ENCODE measurements around the gene ZPR1.
"Not testable (repeated sequence)": the region's sequence is repeated elsewhere in the genome, so short reads cannot be mapped to it uniquely, and the experiment has no call there.

Gene ZPR1

GRCh38 chr11:116787786-116788486 lies at the start of gene ZPR1:
TSS of gene ZPR1 (minus strand) at chr11:116788023. CDS start at chr11:116787990, 33 bp downstream.
- Mint-ChIP-seq H3K27ac (ENCODE audit: low read depth) (peak within 1 kb of the TSS; percentile 93), H3K4me1 (peaks cover 42% of the 10 kb centered on the region), H3K27me3 (no peaks in the 10 kb centered on the region), H3K9me3 (no peaks in the 10 kb centered on the region), H3K4me3 (peak within 1 kb of the TSS; percentile 78), H3K36me3 (ENCODE audit: insufficient read depth) (peaks cover 30% of the 10 kb centered on the region)
- ATAC-seq (replicated peaks; ENCODE audit: extremely low read depth, poor library complexity, severe bottlenecking) (peak; percentile 92), DNase-seq (ENCODE audit: low spot score in 2 of 2) (peak; percentile 79 to 82)

GRCh38 chr11:116836632-116836991 lies 48.8 kb upstream of the ZPR1 start:
- H3K9me3 Mint-ChIP-seq = no peaks in the 10 kb centered on the region
- no peak overlapping the region for H3K27ac Mint-ChIP-seq (ENCODE audit: low read depth)
- DNase-seq (ENCODE audit: low spot score in 2 of 2) = no peak
- peak overlapping the region; percentile 79 for H3K4me3 Mint-ChIP-seq
- H3K36me3 Mint-ChIP-seq (ENCODE audit: insufficient read depth) = peaks cover 4% of the 10 kb centered on the region
- no peaks in the 10 kb centered on the region for H3K27me3 Mint-ChIP-seq
- H3K4me1 Mint-ChIP-seq = peaks cover 17% of the 10 kb centered on the region
- no peak for ATAC-seq (replicated peaks; ENCODE audit: extremely low read depth, poor library complexity, severe bottlenecking)

- Mint-ChIP-seq H3K4me1 (peaks cover 17% of the 10 kb centered on the region), H3K36me3 (ENCODE audit: insufficient read depth) (peaks cover 4% of the 10 kb centered on the region), H3K27ac (ENCODE audit: low read depth) (peak overlapping the region; percentile 49), H3K9me3 (no peaks in the 10 kb centered on the region), H3K27me3 (no peaks in the 10 kb centered on the region), H3K4me3 (peak overlapping the region; percentile 79)
- DNase-seq (ENCODE audit: low spot score in 2 of 2) (peak; percentile 58 to 72), ATAC-seq (replicated peaks; ENCODE audit: extremely low read depth, poor library complexity, severe bottlenecking) (peak; percentile 93)
Observed at GRCh38 chr11:116835791-116836631, 48.2 kb upstream of the ZPR1 start.

GRCh38 chr11:116835042-116835772 lies 47.4 kb upstream of the ZPR1 start:
- Mint-ChIP-seq H3K4me3 (peak overlapping the region; percentile 79), H3K9me3 (no peaks in the 10 kb centered on the region), H3K36me3 (ENCODE audit: insufficient read depth) (peaks cover 3% of the 10 kb centered on the region), H3K27ac (ENCODE audit: low read depth) (peak overlapping the region; percentile 78), H3K4me1 (peaks cover 17% of the 10 kb centered on the region), H3K27me3 (no peaks in the 10 kb centered on the region)
- DNase-seq (ENCODE audit: low spot score in 2 of 2) (no peak), ATAC-seq (replicated peaks; ENCODE audit: extremely low read depth, poor library complexity, severe bottlenecking) (peak; percentile 2)

- not testable (repeated sequence) for H3K36me3 Mint-ChIP-seq (ENCODE audit: insufficient read depth); H3K9me3 Mint-ChIP-seq; DNase-seq (ENCODE audit: low spot score in 2 of 2); ATAC-seq (replicated peaks; ENCODE audit: extremely low read depth, poor library complexity, severe bottlenecking); H3K27me3 Mint-ChIP-seq
- Mint-ChIP-seq H3K4me3 (peak overlapping the region; percentile 79), H3K27ac (ENCODE audit: low read depth) (peak overlapping the region; percentile 78), H3K4me1 (peaks cover 17% of the 10 kb centered on the region)
Observed at GRCh38 chr11:116834535-116835041, 46.8 kb upstream of the ZPR1 start.

- H3K27ac Mint-ChIP-seq (ENCODE audit: low read depth) = no peak overlapping the region
- H3K4me1 Mint-ChIP-seq = peaks cover 17% of the 10 kb centered on the region
- no peaks in the 10 kb centered on the region for H3K9me3 Mint-ChIP-seq
- H3K36me3 Mint-ChIP-seq (ENCODE audit: insufficient read depth) = peaks cover 3% of the 10 kb centered on the region
- peak overlapping the region; percentile 43 for H3K4me3 Mint-ChIP-seq
- no peak for ATAC-seq (replicated peaks; ENCODE audit: extremely low read depth, poor library complexity, severe bottlenecking)
- no peak for DNase-seq (ENCODE audit: low spot score in 2 of 2)
- no peaks in the 10 kb centered on the region for H3K27me3 Mint-ChIP-seq
Observed at GRCh38 chr11:116833816-116834534, 46.2 kb upstream of the ZPR1 start.

GRCh38 chr11:116833491-116833815 lies 45.6 kb upstream of the ZPR1 start:
- ATAC-seq (replicated peaks; ENCODE audit: extremely low read depth, poor library complexity, severe bottlenecking) (no peak), DNase-seq (ENCODE audit: low spot score in 2 of 2) (no peak)
- Mint-ChIP-seq H3K4me3 (no peak overlapping the region), H3K4me1 (peaks cover 17% of the 10 kb centered on the region), H3K27ac (ENCODE audit: low read depth) (no peak overlapping the region), H3K36me3 (ENCODE audit: insufficient read depth) (peaks cover 3% of the 10 kb centered on the region), H3K9me3 (no peaks in the 10 kb centered on the region), H3K27me3 (no peaks in the 10 kb centered on the region)

GRCh38 chr11:116832350-116833290 lies 44.8 kb upstream of the ZPR1 start:
- peaks cover 3% of the 10 kb centered on the region for H3K36me3 Mint-ChIP-seq (ENCODE audit: insufficient read depth)
- no peak for ATAC-seq (replicated peaks; ENCODE audit: extremely low read depth, poor library complexity, severe bottlenecking)
- DNase-seq (ENCODE audit: low spot score in 2 of 2) = no peak
- peaks cover 17% of the 10 kb centered on the region for H3K4me1 Mint-ChIP-seq
- no peaks in the 10 kb centered on the region for H3K27me3 Mint-ChIP-seq
- H3K4me3 Mint-ChIP-seq = no peak overlapping the region
- H3K9me3 Mint-ChIP-seq = no peaks in the 10 kb centered on the region
- no peak overlapping the region for H3K27ac Mint-ChIP-seq (ENCODE audit: low read depth)

- no peak overlapping the region for H3K27ac Mint-ChIP-seq (ENCODE audit: low read depth)
- ATAC-seq (replicated peaks; ENCODE audit: extremely low read depth, poor library complexity, severe bottlenecking) (no peak), DNase-seq (ENCODE audit: low spot score in 2 of 2) (no peak)
- H3K27me3 Mint-ChIP-seq = no peaks in the 10 kb centered on the region
- no peak overlapping the region for H3K4me3 Mint-ChIP-seq
- peaks cover 3% of the 10 kb centered on the region for H3K36me3 Mint-ChIP-seq (ENCODE audit: insufficient read depth)
- H3K4me1 Mint-ChIP-seq = peaks cover 17% of the 10 kb centered on the region
- H3K9me3 Mint-ChIP-seq = no peaks in the 10 kb centered on the region
Observed at GRCh38 chr11:116831790-116832349, 44.0 kb upstream of the ZPR1 start.

- ATAC-seq (replicated peaks; ENCODE audit: extremely low read depth, poor library complexity, severe bottlenecking) = no peak
- no peak overlapping the region for H3K4me3 Mint-ChIP-seq
- no peaks in the 10 kb centered on the region for H3K27me3 Mint-ChIP-seq
- no peak for DNase-seq (ENCODE audit: low spot score in 2 of 2)
- no peak overlapping the region for H3K27ac Mint-ChIP-seq (ENCODE audit: low read depth)
- H3K36me3 Mint-ChIP-seq (ENCODE audit: insufficient read depth) = no peaks in the 10 kb centered on the region
- H3K9me3 Mint-ChIP-seq = no peaks in the 10 kb centered on the region
- peaks cover 8% of the 10 kb centered on the region for H3K4me1 Mint-ChIP-seq
Observed at GRCh38 chr11:116830184-116830912, 42.5 kb upstream of the ZPR1 start.
